ENCODE measurements around the gene SHE.

GRCh38 chr1:154465621-154466195 lies 36.5 kb downstream of the SHE start:
- TF ChIP-seq CTCF (conservative IDR thresholded peaks at IDR 0.05; ENCODE audit: low read length) (no peak), EZH2phosphoT487 (IDR thresholded peaks at IDR 0.05; ENCODE audit: borderline replicate concordance, low read depth, low read length) (no peak)

Data from OCI-LY7 (cell line).